GM21360 (cell line): ENCODE results near the gene TMEM182.

ENCODE experiments used
- ATAC-seq: cut with Tn5 transposase; IDR thresholded peaks from one replicate; pipeline ENCODE4 v1.9.1; 2021; ENCODE audit warnings: mild to moderate bottlenecking, moderate library complexity; ENCODE audit not compliant: unreplicated experiment

The TMEM182 gene

GRCh38 chr2:102761763-102762162 lies at the start of gene TMEM182:
Gene TMEM182 (plus strand): TSS chr2:102762031. CDS start chr2:102762218, 187 bp downstream.
- no peak for ATAC-seq

GRCh38 chr2:102717308-102718018 lies 44.4 kb upstream of the TMEM182 start:
- ATAC-seq = no peak

GRCh38 chr2:102718387-102719316 lies 43.2 kb upstream of the TMEM182 start:
- ATAC-seq = no peak

GRCh38 chr2:102724016-102724490 lies 37.8 kb upstream of the TMEM182 start:
- no peak for ATAC-seq

GRCh38 chr2:102724553-102724952 lies 37.3 kb upstream of the TMEM182 start:
- ATAC-seq = no peak

- no peak for ATAC-seq
Observed at GRCh38 chr2:102726128-102727087, 35.4 kb upstream of the TMEM182 start.

- ATAC-seq = no peak
Observed at GRCh38 chr2:102735416-102736109, 26.3 kb upstream of the TMEM182 start.

GRCh38 chr2:102736110-102736409 lies 25.8 kb upstream of the TMEM182 start:
- ATAC-seq = peak; percentile 8

- ATAC-seq = peak; percentile 93
Observed at GRCh38 chr2:102736410-102737409, 25.1 kb upstream of the TMEM182 start.

GRCh38 chr2:102737431-102737830 lies 24.4 kb upstream of the TMEM182 start:
- ATAC-seq = peak; percentile 48

- no peak for ATAC-seq
Observed at GRCh38 chr2:102743259-102743658, 18.6 kb upstream of the TMEM182 start.

GRCh38 chr2:102748107-102748506 lies 13.7 kb upstream of the TMEM182 start:
- no peak for ATAC-seq

GRCh38 chr2:102749938-102750337 lies 11.9 kb upstream of the TMEM182 start:
- ATAC-seq = peak; percentile 72

GRCh38 chr2:102753563-102754159 lies 8.2 kb upstream of the TMEM182 start:
- peak; percentile 58 for ATAC-seq

- no peak for ATAC-seq
Observed at GRCh38 chr2:102754456-102755145, 7.2 kb upstream of the TMEM182 start.

- ATAC-seq = no peak
Observed at GRCh38 chr2:102755284-102755683, 6.5 kb upstream of the TMEM182 start.

GRCh38 chr2:102758439-102758838 lies 3.4 kb upstream of the TMEM182 start:
- ATAC-seq = no peak

GRCh38 chr2:102764083-102764482 lies 2.3 kb downstream of the TMEM182 start:
- ATAC-seq = no peak
